GM18861 (cell line): Measurements from ENCODE around the gene HMGN3.

Source experiments
- ATAC-seq: cut with Tn5 transposase; IDR thresholded peaks from one replicate; pipeline ENCODE4 v1.9.1; 2021; ENCODE audit not compliant: unreplicated experiment

Gene HMGN3

GRCh38 chr6:79233611-79234149 is 802 bp downstream of the HMGN3 start:
- peak; percentile 48 for ATAC-seq

GRCh38 chr6:79232696-79233462 is 1.6 kb downstream of the HMGN3 start:
- ATAC-seq, result no peak

GRCh38 chr6:79231666-79232065 is 2.8 kb downstream of the HMGN3 start:
- ATAC-seq, result no peak

- no peak for ATAC-seq
These were observed 3.4 kb downstream of the HMGN3 start for GRCh38 chr6:79231101-79231500.

- ATAC-seq, result no peak
These were observed 4.3 kb downstream of the HMGN3 start for GRCh38 chr6:79230149-79230548.

- ATAC-seq, result no peak
These were observed 7.0 kb downstream of the HMGN3 start for GRCh38 chr6:79227445-79227844.

GRCh38 chr6:79226660-79227059 is 7.8 kb downstream of the HMGN3 start:
- ATAC-seq, result no peak

- ATAC-seq, result no peak
These were observed 8.5 kb downstream of the HMGN3 start for GRCh38 chr6:79225717-79226599.

- ATAC-seq, result no peak
These were observed 10.7 kb downstream of the HMGN3 start for GRCh38 chr6:79223611-79224404.

- no peak for ATAC-seq
These were observed 19.2 kb downstream of the HMGN3 start for GRCh38 chr6:79215213-79215824.

- ATAC-seq, result no peak
These were observed 21.6 kb downstream of the HMGN3 start for GRCh38 chr6:79212859-79213258.

GRCh38 chr6:79208816-79209215 is 25.7 kb downstream of the HMGN3 start:
- no peak for ATAC-seq

- no peak for ATAC-seq
These were observed 30.7 kb downstream of the HMGN3 start for GRCh38 chr6:79203753-79204253.

GRCh38 chr6:79202556-79202955 is 31.9 kb downstream of the HMGN3 start:
- ATAC-seq, result no peak

- no peak for ATAC-seq
These were observed 32.5 kb downstream of the HMGN3 start for GRCh38 chr6:79201983-79202382.

GRCh38 chr6:79201143-79201542 is 33.3 kb downstream of the HMGN3 start:
- no peak for ATAC-seq

- ATAC-seq, result no peak
These were observed 37.6 kb downstream of the HMGN3 start for GRCh38 chr6:79196912-79197311.

GRCh38 chr6:79193971-79194370 is 40.5 kb downstream of the HMGN3 start:
- ATAC-seq, result no peak

- ATAC-seq, result no peak
These were observed 44.6 kb downstream of the HMGN3 start for GRCh38 chr6:79189760-79190350.

- ATAC-seq, result no peak
These were observed 45.5 kb downstream of the HMGN3 start for GRCh38 chr6:79188885-79189480.
